GM18502 (cell line): ENCODE data around the gene ZNF521.
A peak's percentile ranks its signal among the peaks of the same experiment; 100 is the strongest.

Source experiments
- ATAC-seq: cut with Tn5 transposase; IDR thresholded peaks from one replicate; pipeline ENCODE4 v1.9.1; 2021; ENCODE audit warnings: mild to moderate bottlenecking; ENCODE audit not compliant: unreplicated experiment, poor library complexity

Gene ZNF521

GRCh38 chr18:25175558-25176517 lies 176.1 kb downstream of the ZNF521 start:
- no peak for ATAC-seq

GRCh38 chr18:25174324-25174723 lies 177.6 kb downstream of the ZNF521 start:
- no peak for ATAC-seq

- no peak for ATAC-seq
Measured at GRCh38 chr18:25171334-25171733, 180.6 kb downstream of the ZNF521 start.

- no peak for ATAC-seq
Measured at GRCh38 chr18:25170402-25170801, 181.6 kb downstream of the ZNF521 start.

- ATAC-seq = no peak
Measured at GRCh38 chr18:25169701-25170100, 182.3 kb downstream of the ZNF521 start.

- no peak for ATAC-seq
Measured at GRCh38 chr18:25167612-25168410, 184.2 kb downstream of the ZNF521 start.

- no peak for ATAC-seq
Measured at GRCh38 chr18:25166113-25166512, 185.9 kb downstream of the ZNF521 start.

- ATAC-seq = peak; percentile 95
Measured at GRCh38 chr18:25164848-25165811, 186.8 kb downstream of the ZNF521 start.

GRCh38 chr18:25164211-25164847 lies 187.6 kb downstream of the ZNF521 start:
- peak; percentile 35 for ATAC-seq

GRCh38 chr18:25153426-25153825 lies 198.5 kb downstream of the ZNF521 start:
- no peak for ATAC-seq

- ATAC-seq = no peak
Measured at GRCh38 chr18:25147877-25148488, 204.0 kb downstream of the ZNF521 start.

GRCh38 chr18:25146512-25146910 lies 205.5 kb downstream of the ZNF521 start:
- ATAC-seq = no peak

GRCh38 chr18:25145731-25146511 lies 206.0 kb downstream of the ZNF521 start:
- ATAC-seq = no peak

- no peak for ATAC-seq
Measured at GRCh38 chr18:25144820-25145219, 207.1 kb downstream of the ZNF521 start.

GRCh38 chr18:25141886-25142285 lies 210.1 kb downstream of the ZNF521 start:
- no peak for ATAC-seq

GRCh38 chr18:25141399-25141798 lies 210.6 kb downstream of the ZNF521 start:
- ATAC-seq = no peak

- no peak for ATAC-seq
Measured at GRCh38 chr18:25140962-25141308, 211.0 kb downstream of the ZNF521 start.

GRCh38 chr18:25140124-25140961 lies 211.6 kb downstream of the ZNF521 start:
- no peak for ATAC-seq
